B cell (primary cell): ENCODE measurements around the gene RCC1.

Source experiments
- EZH2 ChIP-seq: IDR thresholded peaks from 2 replicates; pipeline ENCODE4 v1.6.1; 2012; ENCODE audit warnings: borderline replicate concordance, low read depth, mild to moderate bottlenecking, moderate library complexity, low read length; ENCODE audit not compliant: insufficient read depth, poor library complexity, severe bottlenecking
- TF ChIP-seq, protein P1 (sequence below): fragments of 200-600 bp; IDR thresholded peaks from one replicate; pipeline ENCODE4 v1.8.0; 2022; ENCODE audit warnings: antibody characterized with exemption, mild to moderate bottlenecking

DNA sequence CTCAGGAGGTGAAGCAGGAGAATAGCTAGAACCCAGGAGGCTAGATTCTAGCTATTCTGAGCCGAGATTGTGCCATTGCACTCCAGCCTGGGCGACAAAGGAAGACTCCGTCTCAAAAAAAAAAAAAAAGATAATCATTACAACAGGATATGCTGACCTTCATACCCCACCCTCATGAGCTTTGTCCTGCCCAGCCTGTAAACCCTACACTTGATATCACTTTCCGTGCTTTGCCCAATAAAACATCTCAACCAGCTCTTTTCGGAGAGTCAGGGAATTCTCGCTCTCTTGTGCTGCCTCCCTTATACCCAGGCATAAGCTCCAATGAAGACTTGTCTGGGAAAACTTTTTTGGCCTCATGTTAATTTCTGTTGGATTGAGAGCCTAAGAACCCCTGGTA is 45.5 kb downstream of the RCC1 start:
- TF ChIP-seq, protein P1, sequence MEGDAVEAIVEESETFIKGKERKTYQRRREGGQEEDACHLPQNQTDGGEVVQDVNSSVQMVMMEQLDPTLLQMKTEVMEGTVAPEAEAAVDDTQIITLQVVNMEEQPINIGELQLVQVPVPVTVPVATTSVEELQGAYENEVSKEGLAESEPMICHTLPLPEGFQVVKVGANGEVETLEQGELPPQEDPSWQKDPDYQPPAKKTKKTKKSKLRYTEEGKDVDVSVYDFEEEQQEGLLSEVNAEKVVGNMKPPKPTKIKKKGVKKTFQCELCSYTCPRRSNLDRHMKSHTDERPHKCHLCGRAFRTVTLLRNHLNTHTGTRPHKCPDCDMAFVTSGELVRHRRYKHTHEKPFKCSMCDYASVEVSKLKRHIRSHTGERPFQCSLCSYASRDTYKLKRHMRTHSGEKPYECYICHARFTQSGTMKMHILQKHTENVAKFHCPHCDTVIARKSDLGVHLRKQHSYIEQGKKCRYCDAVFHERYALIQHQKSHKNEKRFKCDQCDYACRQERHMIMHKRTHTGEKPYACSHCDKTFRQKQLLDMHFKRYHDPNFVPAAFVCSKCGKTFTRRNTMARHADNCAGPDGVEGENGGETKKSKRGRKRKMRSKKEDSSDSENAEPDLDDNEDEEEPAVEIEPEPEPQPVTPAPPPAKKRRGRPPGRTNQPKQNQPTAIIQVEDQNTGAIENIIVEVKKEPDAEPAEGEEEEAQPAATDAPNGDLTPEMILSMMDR, result no peak
- no peak for TF ChIP-seq EZH2
